Measurements from ENCODE around the gene METTL25B.

DNA sequence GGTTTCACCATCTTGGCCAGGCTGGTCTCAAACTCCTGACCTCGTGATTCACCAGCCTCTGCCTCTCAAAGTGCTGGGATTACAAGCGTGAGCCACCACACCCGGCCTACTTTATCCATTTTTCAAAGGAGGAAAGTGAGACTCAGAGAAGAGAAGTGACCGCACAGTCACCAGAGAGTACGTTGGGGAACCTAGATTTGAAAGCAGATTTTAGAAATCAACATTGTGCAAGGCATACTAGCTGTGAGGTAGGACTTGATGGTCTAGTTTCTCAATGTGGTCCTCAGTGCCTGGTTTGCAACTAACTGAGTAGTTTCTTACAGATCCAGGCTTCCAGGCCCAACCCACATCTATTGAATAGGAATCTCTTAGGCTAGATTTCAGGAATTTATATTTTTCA is 37.4 kb downstream of the METTL25B start:
- TF ChIP-seq, protein P1, sequence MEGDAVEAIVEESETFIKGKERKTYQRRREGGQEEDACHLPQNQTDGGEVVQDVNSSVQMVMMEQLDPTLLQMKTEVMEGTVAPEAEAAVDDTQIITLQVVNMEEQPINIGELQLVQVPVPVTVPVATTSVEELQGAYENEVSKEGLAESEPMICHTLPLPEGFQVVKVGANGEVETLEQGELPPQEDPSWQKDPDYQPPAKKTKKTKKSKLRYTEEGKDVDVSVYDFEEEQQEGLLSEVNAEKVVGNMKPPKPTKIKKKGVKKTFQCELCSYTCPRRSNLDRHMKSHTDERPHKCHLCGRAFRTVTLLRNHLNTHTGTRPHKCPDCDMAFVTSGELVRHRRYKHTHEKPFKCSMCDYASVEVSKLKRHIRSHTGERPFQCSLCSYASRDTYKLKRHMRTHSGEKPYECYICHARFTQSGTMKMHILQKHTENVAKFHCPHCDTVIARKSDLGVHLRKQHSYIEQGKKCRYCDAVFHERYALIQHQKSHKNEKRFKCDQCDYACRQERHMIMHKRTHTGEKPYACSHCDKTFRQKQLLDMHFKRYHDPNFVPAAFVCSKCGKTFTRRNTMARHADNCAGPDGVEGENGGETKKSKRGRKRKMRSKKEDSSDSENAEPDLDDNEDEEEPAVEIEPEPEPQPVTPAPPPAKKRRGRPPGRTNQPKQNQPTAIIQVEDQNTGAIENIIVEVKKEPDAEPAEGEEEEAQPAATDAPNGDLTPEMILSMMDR (IDR thresholded peaks at IDR 0.05; ENCODE audit: insufficient read depth, low read length, poor library complexity, severe bottlenecking): no peak
- no peak for TF ChIP-seq EZH2phosphoT487 (conservative IDR thresholded peaks at IDR 0.05; ENCODE audit: low read length)

All from SU-DHL-6 (cell line).